ENCODE results near the gene KLHL8. TPM values are rescaled to one million over a fixed set of nuclear protein-coding genes. Genes with fewer than 3 reads are reported as not detected.

KLHL8 gene
- total RNA-seq, 1 experiment from 2014 or later, result 24.2 TPM

GRCh38 chr4:87126056-87126455, 94.4 kb downstream of the KLHL8 start:
- ChIA-PET POLR2A (no interaction called here), CTCF (no interaction called here), RAD21 (ENCODE audit: low non-redundant PET in 1 of 2, low total read pairs in 2 of 2, uncharacterized antibody in 2 of 2, unreplicated experiment in 2 of 2) (no interaction called here)
- Histone ChIP-seq H3K9ac (ENCODE audit: low read length) (no peak overlapping the region), H3K79me2 (ENCODE audit: insufficient read depth, low read length) (no peaks in the 10 kb centered on the region), H3K27me3 (ENCODE audit: insufficient read depth, low read length) (no peaks in the 10 kb centered on the region), H3K9me3 (ENCODE audit: control insufficient read depth in 1 of 2, insufficient read depth in 1 of 2, low read depth in 1 of 2, low read length in 2 of 2) (no peaks in the 10 kb centered on the region), H3K9me2 (ENCODE audit: insufficient read depth) (no peaks in the 10 kb centered on the region), H3K36me3 (ENCODE audit: control insufficient read depth in 1 of 2, insufficient read depth in 2 of 2, low read length in 2 of 2) (no peaks in the 10 kb centered on the region; a peak in 1 of 4 replicates), H3K4me2 (ENCODE audit: low read length) (no peak overlapping the region), H3K4me3 (replicated peaks in 1 of 2; ENCODE audit: low read depth in 1 of 2, low read length in 2 of 2) (no peak overlapping the region), H3K27ac (ENCODE audit: low read depth, low read length) (no peak overlapping the region), H4K20me1 (ENCODE audit: insufficient read depth) (no peaks in the 10 kb centered on the region), H2AFZ (ENCODE audit: low read depth, low read length, poor library complexity, severe bottlenecking) (no peak overlapping the region), H3K4me1 (ENCODE audit: control insufficient read depth in 1 of 2, insufficient read depth in 2 of 2, low read length in 2 of 2) (no peaks in the 10 kb centered on the region)
- TF ChIP-seq, protein P1, sequence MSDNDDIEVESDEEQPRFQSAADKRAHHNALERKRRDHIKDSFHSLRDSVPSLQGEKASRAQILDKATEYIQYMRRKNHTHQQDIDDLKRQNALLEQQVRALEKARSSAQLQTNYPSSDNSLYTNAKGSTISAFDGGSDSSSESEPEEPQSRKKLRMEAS (IDR thresholded peaks at IDR 0.05), result no peak
- TF ChIP-seq EZH2phosphoT487 (IDR thresholded peaks at IDR 0.05; ENCODE audit: borderline replicate concordance), result no peak
- no peak for TF ChIP-seq CBX3 (IDR thresholded peaks at IDR 0.05; ENCODE audit: low read depth)
- TF ChIP-seq RAD21 (IDR thresholded peaks at IDR 0.05; ENCODE audit: low read depth), result no peak
- TF ChIP-seq POLR2A (IDR thresholded peaks at IDR 0.05; ENCODE audit: borderline replicate concordance, extremely low read depth, insufficient read depth, insufficient read length), result no peak
- TF ChIP-seq, protein P2, sequence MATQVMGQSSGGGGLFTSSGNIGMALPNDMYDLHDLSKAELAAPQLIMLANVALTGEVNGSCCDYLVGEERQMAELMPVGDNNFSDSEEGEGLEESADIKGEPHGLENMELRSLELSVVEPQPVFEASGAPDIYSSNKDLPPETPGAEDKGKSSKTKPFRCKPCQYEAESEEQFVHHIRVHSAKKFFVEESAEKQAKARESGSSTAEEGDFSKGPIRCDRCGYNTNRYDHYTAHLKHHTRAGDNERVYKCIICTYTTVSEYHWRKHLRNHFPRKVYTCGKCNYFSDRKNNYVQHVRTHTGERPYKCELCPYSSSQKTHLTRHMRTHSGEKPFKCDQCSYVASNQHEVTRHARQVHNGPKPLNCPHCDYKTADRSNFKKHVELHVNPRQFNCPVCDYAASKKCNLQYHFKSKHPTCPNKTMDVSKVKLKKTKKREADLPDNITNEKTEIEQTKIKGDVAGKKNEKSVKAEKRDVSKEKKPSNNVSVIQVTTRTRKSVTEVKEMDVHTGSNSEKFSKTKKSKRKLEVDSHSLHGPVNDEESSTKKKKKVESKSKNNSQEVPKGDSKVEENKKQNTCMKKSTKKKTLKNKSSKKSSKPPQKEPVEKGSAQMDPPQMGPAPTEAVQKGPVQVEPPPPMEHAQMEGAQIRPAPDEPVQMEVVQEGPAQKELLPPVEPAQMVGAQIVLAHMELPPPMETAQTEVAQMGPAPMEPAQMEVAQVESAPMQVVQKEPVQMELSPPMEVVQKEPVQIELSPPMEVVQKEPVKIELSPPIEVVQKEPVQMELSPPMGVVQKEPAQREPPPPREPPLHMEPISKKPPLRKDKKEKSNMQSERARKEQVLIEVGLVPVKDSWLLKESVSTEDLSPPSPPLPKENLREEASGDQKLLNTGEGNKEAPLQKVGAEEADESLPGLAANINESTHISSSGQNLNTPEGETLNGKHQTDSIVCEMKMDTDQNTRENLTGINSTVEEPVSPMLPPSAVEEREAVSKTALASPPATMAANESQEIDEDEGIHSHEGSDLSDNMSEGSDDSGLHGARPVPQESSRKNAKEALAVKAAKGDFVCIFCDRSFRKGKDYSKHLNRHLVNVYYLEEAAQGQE (IDR thresholded peaks at IDR 0.05; ENCODE audit: low read depth), result no peak
- TF ChIP-seq ZFX (IDR thresholded peaks at IDR 0.05), result no peak
- TF ChIP-seq ELF1 (IDR thresholded peaks at IDR 0.05; ENCODE audit: borderline replicate concordance, low read depth), result no peak
- DNase-seq (ENCODE audit: low read depth, low spot score), result no peak
- no TSS peak for BruUV-seq (replicated peaks)
- intact Hi-C loops (cut with micrococcal nuclease), result no loop called here
- no peak for ATAC-seq

Data from HCT116 (cell line).